ENCODE measurements around the gene SRBD1.

DNA sequence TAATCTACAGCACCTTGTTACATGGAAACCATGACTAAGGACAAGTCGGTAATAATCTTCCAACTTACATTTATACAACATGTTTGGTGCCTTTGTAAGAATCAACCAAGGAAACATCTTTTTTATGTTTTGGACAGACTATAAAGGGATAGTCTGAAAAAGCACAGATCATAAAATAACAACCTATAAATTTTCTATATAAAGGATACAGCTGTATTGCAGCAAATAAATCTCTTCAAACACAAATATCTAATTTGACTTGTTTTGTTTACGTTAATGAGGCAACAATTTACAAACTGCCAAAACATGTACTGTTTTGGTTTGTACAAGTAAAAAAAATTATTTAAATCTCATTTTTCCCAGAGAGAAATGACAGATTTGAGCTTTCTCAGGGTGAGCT, 92.5 kb downstream of the SRBD1 start:
- TF ChIP-seq POLR2A (IDR thresholded peaks at IDR 0.05; ENCODE audit: control extremely low read depth in 1 of 2, low read depth in 2 of 2, low read length in 2 of 2) = no peak
- TF ChIP-seq USF2 (IDR thresholded peaks at IDR 0.05; ENCODE audit: low read length) = no peak
- no peak for TF ChIP-seq BCL11A (IDR thresholded peaks at IDR 0.05; ENCODE audit: low read depth in 2 of 2, low read length in 2 of 2)
- TF ChIP-seq BRCA1 (IDR thresholded peaks at IDR 0.05; ENCODE audit: low read depth, low read length) = no peak
- TF ChIP-seq POLR2AphosphoS5 (IDR thresholded peaks at IDR 0.05; ENCODE audit: low read depth, low read length) = no peak
- no peak for TF ChIP-seq CEBPB (IDR thresholded peaks at IDR 0.05; ENCODE audit: low read depth, low read length)
- no peak for TF ChIP-seq CTCF (IDR thresholded peaks at IDR 0.05; ENCODE audit: control extremely low read depth in 1 of 3, insufficient read depth in 1 of 3, low read depth in 1 of 3, low read length in 3 of 3)
- TF ChIP-seq YY1 (IDR thresholded peaks at IDR 0.05; ENCODE audit: low read depth, low read length) = no peak
- TF ChIP-seq EP300 (IDR thresholded peaks at IDR 0.05; ENCODE audit: borderline replicate concordance in 1 of 2, low read depth in 2 of 2, low read length in 2 of 2) = no peak
- no peak for TF ChIP-seq HDAC2 (IDR thresholded peaks at IDR 0.05; ENCODE audit: borderline replicate concordance in 1 of 2, low read depth in 2 of 2, low read length in 2 of 2)
- no peak for TF ChIP-seq ATF2 (IDR thresholded peaks at IDR 0.05; ENCODE audit: low read length)
- TF ChIP-seq, protein P1, sequence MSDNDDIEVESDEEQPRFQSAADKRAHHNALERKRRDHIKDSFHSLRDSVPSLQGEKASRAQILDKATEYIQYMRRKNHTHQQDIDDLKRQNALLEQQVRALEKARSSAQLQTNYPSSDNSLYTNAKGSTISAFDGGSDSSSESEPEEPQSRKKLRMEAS (IDR thresholded peaks at IDR 0.05) = no peak
- TF ChIP-seq KDM5A (IDR thresholded peaks at IDR 0.05; ENCODE audit: low read length) = no peak

Measured in H1 (cell line).